Right lobe of liver (tissue), 4 donors: ENCODE measurements around the gene ADAM10.

Experiments used
- CTCF ChIP-seq, 4 donors: fragments of 200-600 bp in 3 of 4; fragments of 450-650 bp in 1 of 4; IDR thresholded peaks; one replicate each; pipeline versions ENCODE4 v1.5.1 to v1.8.0; 2016 to 2022; ENCODE audit warnings: antibody characterized with exemption in 4 of 4, mild to moderate bottlenecking in 2 of 4
- POLR2A ChIP-seq: fragments of 450-650 bp; IDR thresholded peaks from one replicate; pipeline ENCODE4 v1.6.1; 2017; ENCODE audit warnings: antibody characterized with exemption, mild to moderate bottlenecking
- donor health status: DM: no; HTN: no; CAD: no.
- donor health status: DM: no; HTN: no; CAD: no.
- donor health status: DM: no; HTN: yes; CAD: no.

- TF ChIP-seq POLR2A, result no peak
- no peak for TF ChIP-seq CTCF (IDR thresholded peaks at IDR 0.05)
These were observed 38.8 kb downstream of the ADAM10 start for GRCh38 chr15:58710701-58711100.
